H1 (cell line): ENCODE data around the gene ZNF337. TPM values are rescaled to one million over a fixed set of nuclear protein-coding genes. Genes with fewer than 3 reads are reported as not detected.

Experiments
- ASH2L ChIP-seq: fragments of 200-600, 300-600 bp; sonication (generic); IDR thresholded peaks from one replicate; pipeline ENCODE4 v1.7.1; 2017; ENCODE audit warnings: low read length
- ATF3 ChIP-seq: IDR thresholded peaks from 2 replicates; pipeline ENCODE4 v1.6.1; 2011; ENCODE audit warnings: low read depth, mild to moderate bottlenecking, low read length; ENCODE audit not compliant: insufficient read depth
- CBX8 ChIP-seq: fragments of 300-800, 300-1000 bp; sonication (generic); IDR thresholded peaks from 2 replicates; pipeline ENCODE4 v1.7.1; 2016; ENCODE audit warnings: low read depth, low read length, borderline replicate concordance
- CTBP2 ChIP-seq: IDR thresholded peaks from 2 replicates; pipeline ENCODE4 v1.7.0; 2011; ENCODE audit warnings: borderline replicate concordance, mild to moderate bottlenecking, moderate library complexity, mixed read lengths, low read length; ENCODE audit not compliant: insufficient read depth, insufficient read length
- FOSL1 ChIP-seq: IDR thresholded peaks from 2 replicates; pipeline ENCODE4 v1.6.1; 2011; ENCODE audit warnings: mild to moderate bottlenecking, low read depth, low read length, moderate library complexity; ENCODE audit not compliant: insufficient read depth
- GABPA ChIP-seq: IDR thresholded peaks from 2 replicates; pipeline ENCODE4 v1.6.1; 2011; ENCODE audit warnings: mild to moderate bottlenecking, low read length, moderate library complexity, borderline replicate concordance; ENCODE audit not compliant: insufficient read depth
- GTF2F1 ChIP-seq: IDR thresholded peaks from 2 replicates; pipeline ENCODE4 v1.6.1; 2012; ENCODE audit warnings: low read depth, low read length, improper control_type of control experiment, borderline replicate concordance
- JUN ChIP-seq: IDR thresholded peaks from 2 replicates; pipeline ENCODE4 v1.6.1; 2011; ENCODE audit warnings: low read depth, mild to moderate bottlenecking, improper control_type of control experiment, low read length
- MAX ChIP-seq: IDR thresholded peaks from 2 replicates; pipeline ENCODE4 v1.6.1; 2012; ENCODE audit warnings: inconsistent platforms
- POLR2A ChIP-seq, 2 experiments: IDR thresholded peaks; 1 replicate in 1 of 2; 2 replicates in 1 of 2; pipeline ENCODE4 v1.6.1; 2011; ENCODE audit warnings: low read depth in 2 of 2, low read length in 2 of 2, mild to moderate bottlenecking in 2 of 2; ENCODE audit errors: control extremely low read depth in 1 of 2
- RAD21 ChIP-seq, 2 experiments: IDR thresholded peaks in 1 of 2; conservative IDR thresholded peaks in 1 of 2; 2 replicates each; pipeline ENCODE4 v1.6.1; 2011; ENCODE audit warnings: low read depth in 2 of 2, low read length in 2 of 2, improper control_type of control experiment in 1 of 2, inconsistent platforms in 1 of 2, mild to moderate bottlenecking in 1 of 2, moderate library complexity in 1 of 2
- RBBP5 ChIP-seq: IDR thresholded peaks from 2 replicates; pipeline ENCODE4 v1.7.1; 2012; ENCODE audit warnings: low read depth, mild to moderate bottlenecking, inconsistent platforms, low read length, moderate library complexity, borderline replicate concordance
- SIRT6 ChIP-seq: IDR thresholded peaks from one replicate; pipeline ENCODE4 v1.7.1; 2012; ENCODE audit warnings: low read length, inconsistent platforms
- SIX5 ChIP-seq: IDR thresholded peaks from 2 replicates; pipeline ENCODE4 v1.6.1; 2011; ENCODE audit warnings: mild to moderate bottlenecking, low read depth, low read length
- polyA plus RNA-seq, 7 experiments: library from polyadenylated mRNA; depleted of rRNA in 3 of 7; stranded (reverse) in 5 of 7; unstranded in 2 of 7; fragments of >200 nt in 5 of 7; fragments of 200-250 nt in 2 of 7; gene quantifications; 1 replicate in 5 of 7; 2 replicates in 1 of 7; 4 replicates in 1 of 7; pipeline versions ENCODE4 v1.2.1 to v1.2.3, GENCODE V29; 2011 to 2013; ENCODE audit warnings: missing spikeins in 2 of 7, mixed read lengths in 2 of 7
- total RNA-seq: library from RNA; stranded (reverse); fragmentation: NEBNext Ultra II Directional; extraction: Animal tissue kit (Norgen Biotek cat#: 25700); gene quantifications from 2 replicates; pipeline ENCODE4 v1.2.1, GENCODE V29; 2021

ZNF337 gene
- total and polyA plus RNA-seq, 2 of the 8 experiments (the other 6 are each of a cell fraction or from before 2014, with no cell fraction given) = 2.8 to 6.6 TPM

- peak; percentile 96 for TF ChIP-seq SIX5
- no peak for TF ChIP-seq CTBP2
- no peak for TF ChIP-seq CBX8
- peak; percentile 86; the same call in 1 of the 2 replicates for TF ChIP-seq RBBP5
- no peak for TF ChIP-seq FOSL1
- no peak for TF ChIP-seq GABPA
- TF ChIP-seq SIRT6 = no peak
- TF ChIP-seq MAX = 0 out of 2 replicates have a peak, but pooled peaks have one; percentile 21
- peak; percentile 79 for TF ChIP-seq ATF3
- TF ChIP-seq GTF2F1 = no peak
- TF ChIP-seq ASH2L = peak; percentile 75
- TF ChIP-seq JUN = no peak
- TF ChIP-seq RAD21 (IDR thresholded peaks at IDR 0.05 in 1 of 2, conservative IDR thresholded peaks at IDR 0.05 in 1 of 2; ENCODE audit: low read depth in 2 of 2, low read length in 2 of 2) = peak in 1 of 2 experiments; percentile 19; a peak in 2 of 4 replicates
- TF ChIP-seq POLR2A (IDR thresholded peaks at IDR 0.05; ENCODE audit: control extremely low read depth in 1 of 2, low read depth in 2 of 2, low read length in 2 of 2) = peak in 1 of 2 experiments; percentile 68; a peak in 1 of 3 replicates
Measured at GRCh38 chr20:25696371-25697131, at the start of gene ZNF337 (continued).
